ENCODE data around the gene MFAP2.

The MFAP2 gene

GRCh38 chr1:16980473-16981268 lies at the start of gene MFAP2:
Gene MFAP2, minus strand, starts transcription at chr1:16980620. Its CDS starts 2,347 bp downstream, at chr1:16978273.
- peak; percentile 56 for DNase-seq

- no peak for DNase-seq
These were observed 49.8 kb upstream of the MFAP2 start for GRCh38 chr1:17030206-17030605.

- no peak for DNase-seq
These were observed 48.3 kb upstream of the MFAP2 start for GRCh38 chr1:17028662-17029188.

- DNase-seq = no peak
These were observed 47.5 kb upstream of the MFAP2 start for GRCh38 chr1:17027900-17028299.

- no peak for DNase-seq
These were observed 47.0 kb upstream of the MFAP2 start for GRCh38 chr1:17027403-17027802.

- DNase-seq = no peak
These were observed 44.3 kb upstream of the MFAP2 start for GRCh38 chr1:17024721-17025120.

- no peak for DNase-seq
These were observed 43.2 kb upstream of the MFAP2 start for GRCh38 chr1:17023573-17023972.

- DNase-seq = no peak
These were observed 42.7 kb upstream of the MFAP2 start for GRCh38 chr1:17023102-17023501.

GRCh38 chr1:17021896-17022295 lies 41.5 kb upstream of the MFAP2 start:
- no peak for DNase-seq

GRCh38 chr1:17020502-17020901 lies 40.1 kb upstream of the MFAP2 start:
- no peak for DNase-seq

GRCh38 chr1:17018849-17019248 lies 38.4 kb upstream of the MFAP2 start:
- DNase-seq = no peak

- no peak for DNase-seq
These were observed 37.0 kb upstream of the MFAP2 start for GRCh38 chr1:17017435-17017834.

GRCh38 chr1:17016317-17016661 lies 35.9 kb upstream of the MFAP2 start:
- DNase-seq = peak; percentile 64

- peak; percentile 34 for DNase-seq
These were observed 34.5 kb upstream of the MFAP2 start for GRCh38 chr1:17014671-17015567.

GRCh38 chr1:17013491-17014320 lies 33.3 kb upstream of the MFAP2 start:
- peak; percentile 40 for DNase-seq

- DNase-seq = peak; percentile 68
These were observed 32.5 kb upstream of the MFAP2 start for GRCh38 chr1:17012775-17013490.

GRCh38 chr1:17011439-17012307 lies 31.3 kb upstream of the MFAP2 start, which contains the start of gene ATP13A2:
Gene ATP13A2, minus strand, starts transcription at chr1:17011928. Its CDS starts 190 bp downstream, at chr1:17011738.
- peak; percentile 56 for DNase-seq

- no peak for DNase-seq
These were observed 30.6 kb upstream of the MFAP2 start for GRCh38 chr1:17011092-17011438.

GRCh38 chr1:17009706-17010105 lies 29.3 kb upstream of the MFAP2 start:
- DNase-seq = no peak

- no peak for DNase-seq
These were observed 27.9 kb upstream of the MFAP2 start for GRCh38 chr1:17008208-17008855.

GRCh38 chr1:17007121-17007520 lies 26.7 kb upstream of the MFAP2 start:
- DNase-seq = no peak

All from fibroblast of upper back skin (primary cell).